ENCODE measurements around the gene CARD14. TPM values are rescaled to one million over a fixed set of nuclear protein-coding genes. Genes with fewer than 3 reads are reported as not detected.

CARD14 gene
- total RNA-seq, 2 donors from 2014 or later: not detected

GRCh38 chr17:80220736-80221215, 50.9 kb downstream of the CARD14 start:
- ATAC-seq: no peak
- H3K9me3 ChIP-seq (ENCODE audit: control insufficient read depth, low read length, poor library complexity, severe bottlenecking): no peaks in the 10 kb centered on the region
- Mint-ChIP-seq H3K27me3 (no peaks in the 10 kb centered on the region), H3K27ac (peak overlapping the region; percentile 79), H3K36me3 (ENCODE audit: low read depth) (peaks cover 10% of the 10 kb centered on the region), H3K4me3 (peak overlapping the region; percentile 85), H3K4me1 (peaks cover 32% of the 10 kb centered on the region)
- DNase-seq: no peak

- ATAC-seq: no peak
- H3K36me3 Mint-ChIP-seq (ENCODE audit: low read depth): peaks cover 8% of the 10 kb centered on the region
- peak overlapping the region; percentile 79 for H3K27ac Mint-ChIP-seq
- H3K27me3 Mint-ChIP-seq: no peaks in the 10 kb centered on the region
- H3K9me3 ChIP-seq (ENCODE audit: control insufficient read depth, low read length, poor library complexity, severe bottlenecking): no peaks in the 10 kb centered on the region
- H3K4me1 Mint-ChIP-seq: peaks cover 31% of the 10 kb centered on the region
- H3K4me3 Mint-ChIP-seq: peak overlapping the region; percentile 85
- DNase-seq: no peak
Observed at GRCh38 chr17:80221351-80222105, 51.7 kb downstream of the CARD14 start.

- Mint-ChIP-seq H3K27me3 (no peaks in the 10 kb centered on the region), H3K36me3 (ENCODE audit: low read depth) (peaks cover 5% of the 10 kb centered on the region), H3K4me1 (peaks cover 25% of the 10 kb centered on the region), H3K27ac (no peak overlapping the region), H3K4me3 (peak overlapping the region; percentile 57)
- H3K9me3 ChIP-seq (ENCODE audit: control insufficient read depth, low read length, poor library complexity, severe bottlenecking): no peaks in the 10 kb centered on the region
- no peak for ATAC-seq
- DNase-seq: no peak
Observed at GRCh38 chr17:80222376-80223141, 52.7 kb downstream of the CARD14 start.

GRCh38 chr17:80223142-80223815, 53.4 kb downstream of the CARD14 start:
- Mint-ChIP-seq H3K4me3 (peak overlapping the region; percentile 57), H3K36me3 (ENCODE audit: low read depth) (peaks cover 5% of the 10 kb centered on the region)

GRCh38 chr17:80223838-80224497, 54.1 kb downstream of the CARD14 start:
- Mint-ChIP-seq H3K36me3 (ENCODE audit: low read depth) (peaks cover 5% of the 10 kb centered on the region), H3K27me3 (no peaks in the 10 kb centered on the region), H3K4me1 (peaks cover 20% of the 10 kb centered on the region), H3K27ac (peak overlapping the region; percentile 46), H3K4me3 (no peak overlapping the region)
- DNase-seq: no peak
- no peak for ATAC-seq
- no peaks in the 10 kb centered on the region for H3K9me3 ChIP-seq (ENCODE audit: control insufficient read depth, low read length, poor library complexity, severe bottlenecking)

More at GRCh38 chr17:80223142-80223815, 53.4 kb downstream of the CARD14 start:
- Mint-ChIP-seq H3K27ac (peak overlapping the region; percentile 46), H3K4me1 (peaks cover 22% of the 10 kb centered on the region), H3K27me3 (no peaks in the 10 kb centered on the region)
- ATAC-seq (no peak), DNase-seq (no peak)
- no peaks in the 10 kb centered on the region for H3K9me3 ChIP-seq (ENCODE audit: control insufficient read depth, low read length, poor library complexity, severe bottlenecking)

GRCh38 chr17:80224683-80225082, 54.9 kb downstream of the CARD14 start:
- no peak for ATAC-seq
- peaks cover 5% of the 10 kb centered on the region for H3K36me3 Mint-ChIP-seq (ENCODE audit: low read depth)
- H3K27me3 Mint-ChIP-seq: no peaks in the 10 kb centered on the region

GRCh38 chr17:80225230-80225629, 55.4 kb downstream of the CARD14 start:
- H3K27me3 Mint-ChIP-seq: no peaks in the 10 kb centered on the region
- peaks cover 5% of the 10 kb centered on the region for H3K36me3 Mint-ChIP-seq (ENCODE audit: low read depth)
- no peak for DNase-seq
- no peaks in the 10 kb centered on the region for H3K9me3 ChIP-seq (ENCODE audit: control insufficient read depth, low read length, poor library complexity, severe bottlenecking)
- no peak overlapping the region for H3K27ac Mint-ChIP-seq
- ATAC-seq: no peak
- H3K4me1 Mint-ChIP-seq: peaks cover 19% of the 10 kb centered on the region
- H3K4me3 Mint-ChIP-seq: no peak overlapping the region

More at GRCh38 chr17:80224683-80225082, 54.9 kb downstream of the CARD14 start:
- H3K27ac Mint-ChIP-seq: peak overlapping the region; percentile 46
- H3K4me3 Mint-ChIP-seq: no peak overlapping the region
- DNase-seq: no peak
- H3K4me1 Mint-ChIP-seq: peaks cover 18% of the 10 kb centered on the region
- H3K9me3 ChIP-seq (ENCODE audit: control insufficient read depth, low read length, poor library complexity, severe bottlenecking): no peaks in the 10 kb centered on the region

- Mint-ChIP-seq H3K4me3 (no peak overlapping the region), H3K27ac (no peak overlapping the region), H3K4me1 (peaks cover 17% of the 10 kb centered on the region), H3K36me3 (ENCODE audit: low read depth) (peaks cover 5% of the 10 kb centered on the region), H3K27me3 (no peaks in the 10 kb centered on the region)
- peaks cover 4% of the 10 kb centered on the region for H3K9me3 ChIP-seq (ENCODE audit: control insufficient read depth, low read length, poor library complexity, severe bottlenecking)
- DNase-seq (no peak), ATAC-seq (no peak)
Observed at GRCh38 chr17:80227156-80227555, 57.3 kb downstream of the CARD14 start.

- no peak for DNase-seq
- Mint-ChIP-seq H3K27me3 (no peaks in the 10 kb centered on the region), H3K4me3 (no peak overlapping the region), H3K27ac (no peak overlapping the region), H3K36me3 (ENCODE audit: low read depth) (peaks cover 5% of the 10 kb centered on the region), H3K4me1 (peaks cover 17% of the 10 kb centered on the region)
- ATAC-seq: no peak
- peaks cover 7% of the 10 kb centered on the region for H3K9me3 ChIP-seq (ENCODE audit: control insufficient read depth, low read length, poor library complexity, severe bottlenecking)
Observed at GRCh38 chr17:80227666-80228065, 57.8 kb downstream of the CARD14 start.

- Mint-ChIP-seq H3K27ac (peak overlapping the region; percentile 86), H3K27me3 (no peaks in the 10 kb centered on the region), H3K4me1 (peaks cover 12% of the 10 kb centered on the region), H3K4me3 (no peak overlapping the region), H3K36me3 (ENCODE audit: low read depth) (peaks cover 7% of the 10 kb centered on the region)
- peaks cover 12% of the 10 kb centered on the region for H3K9me3 ChIP-seq (ENCODE audit: control insufficient read depth, low read length, poor library complexity, severe bottlenecking)
- ATAC-seq: no peak
- no peak for DNase-seq
Observed at GRCh38 chr17:80228477-80228876, 58.6 kb downstream of the CARD14 start.

GRCh38 chr17:80229011-80229410, 59.2 kb downstream of the CARD14 start:
- peak overlapping the region; percentile 86 for H3K27ac Mint-ChIP-seq
- peaks cover 10% of the 10 kb centered on the region for H3K4me1 Mint-ChIP-seq
- ATAC-seq (no peak), DNase-seq (no peak)
- no peaks in the 10 kb centered on the region for H3K27me3 Mint-ChIP-seq
- peaks cover 6% of the 10 kb centered on the region for H3K36me3 Mint-ChIP-seq (ENCODE audit: low read depth)
- peaks cover 16% of the 10 kb centered on the region for H3K9me3 ChIP-seq (ENCODE audit: control insufficient read depth, low read length, poor library complexity, severe bottlenecking)
- H3K4me3 Mint-ChIP-seq: no peak overlapping the region

- DNase-seq (no peak), ATAC-seq (no peak)
- peaks cover 16% of the 10 kb centered on the region for H3K9me3 ChIP-seq (ENCODE audit: control insufficient read depth, low read length, poor library complexity, severe bottlenecking)
- H3K36me3 Mint-ChIP-seq (ENCODE audit: low read depth): peaks cover 7% of the 10 kb centered on the region
- no peaks in the 10 kb centered on the region for H3K27me3 Mint-ChIP-seq
- peaks cover 5% of the 10 kb centered on the region for H3K4me1 Mint-ChIP-seq
- H3K4me3 Mint-ChIP-seq: no peak overlapping the region
- H3K27ac Mint-ChIP-seq: no peak overlapping the region
Observed at GRCh38 chr17:80232438-80232837, 62.6 kb downstream of the CARD14 start.
